Lower lobe of right lung (tissue), 2 donors: ENCODE measurements around the gene PPHLN1. TPM values are rescaled to one million over a fixed set of nuclear protein-coding genes. Genes with fewer than 3 reads are reported as not detected.

ENCODE experiments used
- ATAC-seq, 2 donors: fragments of 200-7000 bp; cut with Tn5 transposase; one replicate each; pipeline ENCODE4 v1.9.1; 2020 to 2022; ENCODE audit warnings: mild to moderate bottlenecking in 2 of 2, moderate library complexity in 2 of 2
- DNase-seq: peaks from one replicate; pipeline ENCODE4 v3.0.0-alpha.2; 2020
- H3K27ac ChIP-seq: fragments of 200-600 bp; one replicate; pipeline ENCODE4 v1.8.0; 2022
- H3K27me3 ChIP-seq: fragments of 200-600 bp; one replicate; pipeline ENCODE4 v1.8.0; 2022; ENCODE audit warnings: low read depth
- H3K36me3 ChIP-seq: fragments of 200-600 bp; one replicate; pipeline ENCODE4 v1.8.0; 2022; ENCODE audit warnings: mild to moderate bottlenecking
- H3K4me1 ChIP-seq: fragments of 200-600 bp; one replicate; pipeline ENCODE4 v1.8.0; 2022
- H3K4me3 ChIP-seq: fragments of 200-600 bp; one replicate; pipeline ENCODE4 v1.8.0; 2022; ENCODE audit warnings: mild to moderate bottlenecking
- H3K9me3 ChIP-seq: fragments of 200-600 bp; one replicate; pipeline ENCODE4 v1.8.0; 2022
- intact Hi-C: fragments of 100-400 bp; cut with DNase I; formaldehyde crosslinking; loops from one replicate; pipeline ENCODE4 v1.11.0; 2022
- total RNA-seq: library from RNA; stranded (reverse); fragmentation: NEBNext Ultra II Directional; extraction: Animal tissue kit (Norgen Biotek cat#: 25700); gene quantifications from one replicate; pipeline ENCODE4 v1.2.1, GENCODE V29; 2021
- TF ChIP-seq, protein P1 (sequence below): fragments of 200-600 bp; IDR thresholded peaks from one replicate; pipeline ENCODE4 v1.8.0; 2022; ENCODE audit warnings: antibody characterized with exemption, mild to moderate bottlenecking
- donor health status: DM: no; HTN: yes; CAD: no; lungs with severe emphysema.

The PPHLN1 gene
- total RNA-seq, 1 donor from 2014 or later = 45.5 TPM

DNA sequence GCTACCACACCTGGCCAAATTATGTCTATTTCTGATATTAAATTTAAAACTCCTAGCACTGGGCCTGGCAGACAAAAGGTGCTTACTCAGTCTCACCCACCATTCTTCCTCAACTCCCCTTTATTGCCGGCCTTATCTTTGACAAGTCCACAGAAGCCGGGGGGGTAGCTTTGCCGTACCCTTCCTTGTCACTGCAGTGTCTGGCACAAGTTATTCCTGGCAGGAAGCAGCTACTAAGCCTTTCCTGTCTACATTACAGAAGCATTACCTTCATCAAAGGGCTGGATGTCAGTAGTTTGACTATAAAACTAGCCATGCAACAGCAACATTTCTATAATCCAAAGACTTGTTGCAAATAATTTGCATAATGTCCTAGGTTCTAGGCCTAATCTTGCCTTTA is 136.5 kb downstream of the PPHLN1 start:
- Histone ChIP-seq H3K27me3 (no peaks in the 10 kb centered on the region), H3K9me3 (no peaks in the 10 kb centered on the region), H3K4me3 (no peak overlapping the region), H3K27ac (no peak overlapping the region), H3K4me1 (no peaks in the 10 kb centered on the region), H3K36me3 (peaks cover 78% of the 10 kb centered on the region)
- no peak for DNase-seq
- TF ChIP-seq, protein P1, sequence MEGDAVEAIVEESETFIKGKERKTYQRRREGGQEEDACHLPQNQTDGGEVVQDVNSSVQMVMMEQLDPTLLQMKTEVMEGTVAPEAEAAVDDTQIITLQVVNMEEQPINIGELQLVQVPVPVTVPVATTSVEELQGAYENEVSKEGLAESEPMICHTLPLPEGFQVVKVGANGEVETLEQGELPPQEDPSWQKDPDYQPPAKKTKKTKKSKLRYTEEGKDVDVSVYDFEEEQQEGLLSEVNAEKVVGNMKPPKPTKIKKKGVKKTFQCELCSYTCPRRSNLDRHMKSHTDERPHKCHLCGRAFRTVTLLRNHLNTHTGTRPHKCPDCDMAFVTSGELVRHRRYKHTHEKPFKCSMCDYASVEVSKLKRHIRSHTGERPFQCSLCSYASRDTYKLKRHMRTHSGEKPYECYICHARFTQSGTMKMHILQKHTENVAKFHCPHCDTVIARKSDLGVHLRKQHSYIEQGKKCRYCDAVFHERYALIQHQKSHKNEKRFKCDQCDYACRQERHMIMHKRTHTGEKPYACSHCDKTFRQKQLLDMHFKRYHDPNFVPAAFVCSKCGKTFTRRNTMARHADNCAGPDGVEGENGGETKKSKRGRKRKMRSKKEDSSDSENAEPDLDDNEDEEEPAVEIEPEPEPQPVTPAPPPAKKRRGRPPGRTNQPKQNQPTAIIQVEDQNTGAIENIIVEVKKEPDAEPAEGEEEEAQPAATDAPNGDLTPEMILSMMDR = no peak
- no peak for ATAC-seq
- intact Hi-C loops = no loop called here

- no peak overlapping the region for H3K4me3 ChIP-seq
- H3K36me3 ChIP-seq = peaks cover 75% of the 10 kb centered on the region
Measured at GRCh38 chr12:42463671-42464070, 137.7 kb downstream of the PPHLN1 start.

DNA sequence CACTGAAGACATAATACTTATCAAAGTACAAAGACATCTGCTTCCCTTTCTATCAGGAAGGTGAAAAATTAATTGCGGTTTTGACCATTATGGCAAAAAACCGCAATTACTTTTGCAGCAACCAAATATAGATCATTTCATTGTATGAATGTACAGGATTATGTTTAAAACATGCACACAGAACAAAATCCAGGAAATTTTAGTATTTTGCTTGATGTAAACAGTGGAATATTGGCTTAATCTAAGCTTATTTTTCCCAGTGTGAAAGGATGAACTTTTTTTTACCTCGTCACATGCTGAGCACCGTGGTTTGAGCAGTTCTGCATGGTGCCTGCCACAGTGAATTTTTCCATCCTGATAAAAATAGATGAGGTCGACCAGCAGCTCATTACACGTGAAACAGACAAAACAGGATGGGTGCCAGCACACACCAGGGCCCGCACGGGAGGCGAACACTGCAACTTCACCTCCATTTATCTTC is 142.4 kb downstream of the PPHLN1 start:
- Histone ChIP-seq H3K36me3 (peaks cover 58% of the 10 kb centered on the region), H3K4me3 (no peak overlapping the region), H3K27ac (no peak overlapping the region), H3K9me3 (no peaks in the 10 kb centered on the region), H3K4me1 (peaks cover 19% of the 10 kb centered on the region), H3K27me3 (no peaks in the 10 kb centered on the region)
- peak in 1 of 2 donors; percentile 30 for ATAC-seq
- TF ChIP-seq, protein P1 = no peak
- intact Hi-C loops = no loop called here
- no peak for DNase-seq

More at GRCh38 chr12:42463671-42464070, 137.7 kb downstream of the PPHLN1 start:
- TF ChIP-seq, protein P1 = no peak
- DNase-seq (no peak), ATAC-seq (no peak)
- intact Hi-C loops = no loop called here
- Histone ChIP-seq H3K27me3 (no peaks in the 10 kb centered on the region), H3K27ac (no peak overlapping the region), H3K9me3 (no peaks in the 10 kb centered on the region), H3K4me1 (peaks cover 7% of the 10 kb centered on the region)

- intact Hi-C loops = no loop called here
- Histone ChIP-seq H3K9me3 (no peaks in the 10 kb centered on the region), H3K36me3 (peaks cover 53% of the 10 kb centered on the region), H3K27me3 (no peaks in the 10 kb centered on the region), H3K4me1 (peaks cover 19% of the 10 kb centered on the region), H3K27ac (no peak overlapping the region), H3K4me3 (peak overlapping the region; percentile 34)
- DNase-seq (no peak), ATAC-seq (no peak)
- TF ChIP-seq, protein P1 = no peak
Measured at GRCh38 chr12:42468921-42469320, 143.0 kb downstream of the PPHLN1 start.

- intact Hi-C loops = no loop called here
- no peaks in the 10 kb centered on the region for H3K27me3 ChIP-seq
- H3K4me3 ChIP-seq = peak overlapping the region; percentile 34
- ATAC-seq (peak; percentile 63 to 82), DNase-seq (no peak)
- TF ChIP-seq, protein P1 = no peak
- H3K4me1 ChIP-seq = peaks cover 21% of the 10 kb centered on the region
- H3K9me3 ChIP-seq = no peaks in the 10 kb centered on the region
- H3K36me3 ChIP-seq = peaks cover 46% of the 10 kb centered on the region
- no peak overlapping the region for H3K27ac ChIP-seq
Measured at GRCh38 chr12:42469355-42470175, 143.6 kb downstream of the PPHLN1 start.
